Skeletal muscle cell (primary cell): ENCODE results near the gene ARHGAP18.
"Not testable (repeated sequence)": the region's sequence is repeated elsewhere in the genome, so short reads cannot be mapped to it uniquely, and the experiment has no call there.

ENCODE experiments used
- DNase-seq: peaks from one replicate; pipeline ENCODE4 v3.0.0-alpha.2; 2010; ENCODE audit warnings: low read depth
- H3K4me3 ChIP-seq: 2 replicates; pipeline ENCODE4 v1.5.1; 2011; ENCODE audit warnings: low read depth, mild to moderate bottlenecking, control low read depth, low read length, moderate library complexity

The ARHGAP18 gene

GRCh38 chr6:129603741-129604140, 106.2 kb downstream of the ARHGAP18 start:
- no peak for DNase-seq
- H3K4me3 ChIP-seq: no peak overlapping the region

DNA sequence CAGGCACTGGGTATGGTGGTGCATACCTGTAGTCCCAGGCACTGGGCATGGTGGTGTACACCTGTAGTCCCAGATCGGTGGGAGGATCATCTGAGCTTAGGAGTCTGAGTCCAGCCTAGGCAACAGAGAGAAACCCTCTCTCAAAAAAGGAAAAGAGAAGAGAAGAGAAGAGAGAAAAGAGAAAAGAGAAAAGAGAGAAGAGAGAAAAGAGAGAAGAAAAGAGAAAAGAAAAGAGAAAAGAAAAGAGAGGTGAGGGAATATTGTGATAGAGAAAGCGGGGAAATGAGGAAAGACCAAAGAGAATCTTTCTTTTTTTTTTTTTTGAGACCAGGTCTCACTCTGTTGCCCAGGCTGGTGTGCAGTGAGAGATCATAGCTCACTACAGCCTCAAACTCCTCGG, 108.7 kb downstream of the ARHGAP18 start:
- no peak for DNase-seq
- H3K4me3 ChIP-seq: no peak overlapping the region

- no peak overlapping the region for H3K4me3 ChIP-seq
- DNase-seq: no peak
These were observed 110.5 kb downstream of the ARHGAP18 start for GRCh38 chr6:129599467-129599866.

- no peak for DNase-seq
- no peak overlapping the region for H3K4me3 ChIP-seq
These were observed 111.5 kb downstream of the ARHGAP18 start for GRCh38 chr6:129598244-129599187.

- no peak for DNase-seq
- H3K4me3 ChIP-seq: no peak overlapping the region
These were observed 112.8 kb downstream of the ARHGAP18 start for GRCh38 chr6:129597023-129597713.

DNA sequence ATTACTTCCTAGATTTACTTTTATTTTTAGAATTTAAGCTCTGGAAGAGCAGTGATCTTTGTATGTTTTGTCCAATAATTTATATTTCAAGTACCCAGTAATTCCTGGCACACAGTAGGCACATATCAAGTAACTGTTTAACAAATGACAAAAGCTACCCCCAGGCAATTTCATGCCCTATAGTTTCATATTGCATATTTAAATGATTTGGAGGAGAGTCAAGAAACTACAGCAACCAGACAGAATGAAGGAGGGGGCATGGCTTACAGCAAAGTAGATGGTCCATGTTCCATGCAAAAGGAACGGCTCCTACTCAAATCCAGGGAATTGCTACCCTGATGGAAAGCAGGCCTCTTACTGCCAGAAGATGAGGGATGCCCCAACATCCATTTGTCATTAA, 113.5 kb downstream of the ARHGAP18 start:
- no peak for DNase-seq
- H3K4me3 ChIP-seq: no peak overlapping the region

GRCh38 chr6:129593233-129593564, 116.8 kb downstream of the ARHGAP18 start:
- no peak overlapping the region for H3K4me3 ChIP-seq
- DNase-seq: no peak

DNA sequence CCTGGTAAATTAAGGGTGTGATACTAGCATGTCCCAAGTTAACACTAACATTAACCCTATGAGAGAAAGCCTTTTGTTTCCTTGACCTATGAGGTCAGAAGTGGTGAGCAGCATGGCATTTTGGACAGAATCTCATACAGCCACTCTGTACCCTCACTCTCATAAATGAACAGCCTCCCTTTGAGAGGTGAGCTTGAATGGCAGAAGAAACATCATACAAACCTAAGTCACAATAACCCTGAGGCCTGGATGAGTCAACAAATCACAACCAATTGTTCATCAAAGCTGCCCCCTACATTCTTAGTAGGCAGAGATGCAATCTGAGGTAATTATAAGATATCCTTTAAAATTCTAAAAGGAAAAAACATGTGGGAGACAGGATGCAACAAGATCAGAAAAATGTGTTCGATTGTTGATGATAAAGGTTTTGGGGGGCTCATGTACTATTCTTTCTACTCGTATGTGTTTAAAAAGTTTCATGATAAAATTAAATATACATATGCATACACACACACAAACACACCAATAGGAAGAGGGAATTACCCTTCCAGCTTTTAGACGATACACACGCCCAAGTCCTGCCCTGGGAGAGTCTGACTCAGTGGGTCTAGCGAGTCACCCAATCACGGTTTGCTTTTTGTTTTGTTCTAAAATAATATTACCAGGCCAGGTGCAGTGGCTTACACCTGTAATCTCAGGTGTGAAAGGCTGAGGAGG, 117.3 kb downstream of the ARHGAP18 start:
- no peak overlapping the region for H3K4me3 ChIP-seq
- DNase-seq: no peak

GRCh38 chr6:129590408-129591022, 119.5 kb downstream of the ARHGAP18 start:
- peak; percentile 86 for DNase-seq
- no peak overlapping the region for H3K4me3 ChIP-seq

- no peak for DNase-seq
These were observed 123.2 kb downstream of the ARHGAP18 start for GRCh38 chr6:129586815-129587214.

DNA sequence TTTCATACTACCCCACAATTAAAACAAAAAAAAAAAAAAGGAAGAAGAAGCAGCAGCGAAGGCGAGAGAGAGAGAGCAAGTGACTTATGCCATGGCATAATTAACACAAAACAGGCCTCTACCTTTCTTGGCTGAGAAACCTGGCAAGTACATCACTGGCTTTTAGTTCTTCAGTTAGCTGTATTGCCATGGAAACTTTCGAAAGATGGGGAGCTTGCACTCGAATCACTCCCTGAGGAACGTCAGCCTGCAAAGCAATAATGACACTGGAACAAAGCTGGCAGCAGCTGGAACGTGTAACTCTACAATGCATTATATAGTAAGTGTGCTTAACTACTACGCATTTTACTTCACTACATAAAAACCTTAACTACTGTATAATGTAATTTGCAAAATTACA, 126.1 kb downstream of the ARHGAP18 start:
- no peak overlapping the region for H3K4me3 ChIP-seq
- no peak for DNase-seq

More at GRCh38 chr6:129586815-129587214, 123.2 kb downstream of the ARHGAP18 start:
- H3K4me3 ChIP-seq: no peak overlapping the region

DNA sequence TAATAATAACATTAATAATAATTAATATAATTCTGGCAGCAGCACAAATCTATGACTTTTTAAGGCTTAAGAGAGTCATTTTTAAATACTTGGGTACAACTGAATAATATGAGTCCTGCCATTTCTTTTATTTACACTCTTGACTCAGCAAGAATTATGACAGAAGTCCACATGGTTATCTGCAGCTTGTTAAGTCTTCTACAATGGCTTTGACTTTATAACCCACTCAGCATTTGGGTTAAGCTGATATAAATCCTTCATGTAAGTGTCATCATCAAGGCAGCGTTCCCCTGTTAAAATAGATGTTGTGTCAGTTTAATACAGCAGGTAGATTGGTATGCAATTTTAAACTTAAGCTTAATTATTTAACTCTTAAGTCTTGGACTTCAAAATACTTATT, 131.7 kb downstream of the ARHGAP18 start:
- DNase-seq: no peak
- H3K4me3 ChIP-seq: no peak overlapping the region

- no peak for DNase-seq
- H3K4me3 ChIP-seq: no peak overlapping the region
These were observed 132.3 kb downstream of the ARHGAP18 start for GRCh38 chr6:129577691-129578090.

DNA sequence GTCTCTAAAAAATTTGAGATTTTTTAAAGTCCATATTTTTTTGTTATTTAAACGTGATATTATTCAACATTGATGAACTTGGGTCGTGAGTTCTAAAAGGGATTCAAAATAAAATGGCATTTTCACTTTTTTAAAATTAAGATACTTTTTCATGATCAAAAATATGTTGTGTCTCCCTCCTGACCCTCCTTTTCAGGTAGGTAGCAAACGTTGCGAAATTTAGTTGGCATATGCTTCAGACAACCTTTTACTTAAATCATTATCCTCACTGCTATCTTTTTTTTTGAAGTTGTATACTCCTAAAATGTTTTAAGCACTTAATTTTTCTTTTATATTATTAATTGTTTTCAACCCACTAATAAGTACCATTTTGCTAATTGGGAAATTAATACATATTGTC, 133.5 kb downstream of the ARHGAP18 start:
- no peak for DNase-seq
- H3K4me3 ChIP-seq: no peak overlapping the region

- no peak overlapping the region for H3K4me3 ChIP-seq
- DNase-seq: no peak
These were observed 134.4 kb downstream of the ARHGAP18 start for GRCh38 chr6:129575378-129576118.

- not testable (repeated sequence) for DNase-seq, H3K4me3 ChIP-seq
These were observed 135.4 kb downstream of the ARHGAP18 start for GRCh38 chr6:129574605-129575004.

GRCh38 chr6:129570929-129571328, 139.0 kb downstream of the ARHGAP18 start:
- H3K4me3 ChIP-seq, DNase-seq: not testable (repeated sequence)

DNA sequence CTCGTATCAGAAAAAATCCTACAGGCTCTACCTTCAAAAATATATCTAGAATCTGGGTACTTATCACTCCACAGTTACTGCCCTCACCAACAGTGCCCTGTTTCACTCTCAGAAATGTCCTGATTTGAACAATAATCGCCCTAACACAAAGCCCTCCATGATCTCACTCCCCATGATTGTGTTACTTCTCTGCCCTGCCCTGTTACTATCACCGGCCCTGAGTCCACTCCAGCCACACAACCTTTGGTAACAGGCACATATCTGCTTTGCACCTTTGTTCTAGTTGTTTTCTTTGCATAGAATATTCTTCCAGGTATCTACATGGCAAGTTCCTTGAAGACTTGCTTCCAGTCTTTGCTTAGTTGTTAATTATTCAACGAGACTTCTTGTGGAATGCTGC, 142.0 kb downstream of the ARHGAP18 start:
- no peak for DNase-seq
- no peak overlapping the region for H3K4me3 ChIP-seq

DNA sequence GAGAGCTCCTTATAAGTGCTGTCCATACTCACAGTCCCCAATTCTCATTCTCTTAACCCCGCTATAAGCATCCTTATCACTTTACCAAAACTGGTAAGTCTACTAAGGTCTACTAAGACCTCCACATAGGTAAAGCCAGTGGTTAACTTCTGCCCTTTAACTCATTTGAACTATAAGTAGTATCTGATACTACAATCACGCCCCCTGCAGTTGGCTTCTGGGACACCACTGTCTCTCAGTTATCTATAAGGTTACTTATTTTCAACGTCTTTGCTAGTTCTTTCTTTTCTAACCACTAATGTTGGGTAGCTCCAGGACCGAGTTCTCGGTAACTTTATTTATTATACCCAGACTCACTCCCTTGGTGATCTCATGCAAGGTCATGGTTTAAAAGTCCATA, 142.6 kb downstream of the ARHGAP18 start:
- no peak for DNase-seq
- H3K4me3 ChIP-seq: no peak overlapping the region
